GM18517 (cell line): ENCODE measurements around the gene PIPOX.

Experiments used
- ATAC-seq: cut with Tn5 transposase; IDR thresholded peaks from one replicate; pipeline ENCODE4 v1.9.1; 2021; ENCODE audit warnings: mild to moderate bottlenecking, moderate library complexity; ENCODE audit not compliant: unreplicated experiment

Gene PIPOX

DNA sequence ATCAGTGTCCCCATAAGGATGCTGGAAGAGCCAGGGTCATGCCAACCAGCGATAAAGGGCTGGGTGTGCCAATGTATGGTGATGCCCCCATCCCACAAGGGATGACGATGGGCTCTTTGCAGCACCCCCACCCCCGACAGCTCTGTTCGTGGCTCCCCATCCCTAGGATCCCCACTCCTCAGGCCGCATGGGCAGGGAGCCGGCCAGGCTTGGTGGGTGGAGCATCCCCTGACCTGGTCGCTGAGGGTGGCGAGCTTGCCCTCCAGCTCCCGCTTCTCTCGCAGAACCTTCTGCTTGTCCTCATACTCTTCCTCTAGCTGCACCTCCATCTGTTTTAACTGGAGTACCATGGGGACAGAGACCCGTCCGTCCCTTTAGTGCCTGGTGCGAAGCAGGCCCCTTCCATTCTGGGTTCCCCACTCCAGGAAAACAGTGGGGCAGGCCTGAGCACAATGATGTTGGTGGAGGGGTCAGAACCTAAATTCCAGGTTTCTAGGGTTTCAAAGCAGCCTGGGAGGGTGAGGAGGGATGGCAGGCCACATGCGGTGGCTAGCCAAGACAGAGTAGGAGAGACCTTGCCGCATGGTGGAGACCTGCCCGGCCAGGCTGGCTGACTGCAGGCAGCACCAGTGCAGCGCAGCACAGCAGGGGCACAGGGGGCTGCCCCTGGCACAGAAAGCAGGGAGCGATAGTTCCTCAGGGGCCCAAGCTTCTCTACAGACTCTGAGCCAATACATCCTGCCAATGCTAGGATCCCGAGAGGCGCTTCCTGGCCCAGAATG is 50.3 kb downstream of the PIPOX start:
- ATAC-seq = no peak

DNA sequence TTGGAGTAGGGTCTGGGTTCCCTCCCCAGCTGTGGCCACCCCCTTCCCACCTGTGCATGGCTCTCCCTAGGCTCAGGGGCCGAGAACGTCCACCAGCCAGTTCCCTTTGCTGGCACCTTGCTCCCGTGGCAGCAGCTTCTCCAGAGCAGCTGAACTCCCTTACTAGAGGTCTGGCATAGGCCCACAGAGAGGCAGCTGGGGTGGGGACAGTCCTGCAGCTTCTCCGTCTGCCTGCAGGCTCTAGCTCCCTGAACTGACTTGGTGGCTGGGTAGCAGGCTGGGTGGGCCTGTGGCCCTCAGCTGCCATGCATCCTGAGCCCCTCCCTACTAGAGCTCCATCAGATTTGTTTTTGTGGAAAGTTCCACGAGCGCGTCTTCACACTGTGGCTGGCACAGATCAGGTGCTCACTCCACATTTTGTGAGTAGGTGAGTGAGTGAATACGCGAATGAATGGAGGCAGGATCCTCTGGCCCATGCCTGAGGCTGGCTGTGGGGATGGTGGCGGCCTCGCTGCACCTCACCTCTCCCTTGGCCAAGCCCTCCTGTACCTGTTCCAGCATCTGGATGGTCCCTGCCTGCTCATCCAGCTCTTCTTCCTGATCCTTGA is 51.3 kb downstream of the PIPOX start:
- ATAC-seq = no peak

DNA sequence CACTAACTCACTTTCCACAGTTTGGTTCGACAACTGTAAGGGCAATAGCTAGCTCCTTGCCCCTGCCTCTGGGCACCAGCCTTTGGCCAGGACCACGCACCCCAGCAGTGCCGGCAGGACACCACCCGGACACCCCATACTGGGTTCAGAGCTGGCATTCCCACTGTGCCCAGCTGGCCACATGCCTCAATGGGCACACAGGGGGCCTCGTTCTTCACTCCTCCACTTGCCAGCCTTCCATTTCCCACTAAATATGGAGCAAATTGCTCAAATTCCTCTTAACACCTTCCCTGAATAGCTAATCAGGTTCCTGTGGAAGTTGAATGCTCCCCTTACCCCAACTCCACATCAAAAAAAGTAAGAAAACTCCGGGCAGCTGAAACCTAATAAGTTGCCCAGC is 52.5 kb downstream of the PIPOX start:
- ATAC-seq = no peak

DNA sequence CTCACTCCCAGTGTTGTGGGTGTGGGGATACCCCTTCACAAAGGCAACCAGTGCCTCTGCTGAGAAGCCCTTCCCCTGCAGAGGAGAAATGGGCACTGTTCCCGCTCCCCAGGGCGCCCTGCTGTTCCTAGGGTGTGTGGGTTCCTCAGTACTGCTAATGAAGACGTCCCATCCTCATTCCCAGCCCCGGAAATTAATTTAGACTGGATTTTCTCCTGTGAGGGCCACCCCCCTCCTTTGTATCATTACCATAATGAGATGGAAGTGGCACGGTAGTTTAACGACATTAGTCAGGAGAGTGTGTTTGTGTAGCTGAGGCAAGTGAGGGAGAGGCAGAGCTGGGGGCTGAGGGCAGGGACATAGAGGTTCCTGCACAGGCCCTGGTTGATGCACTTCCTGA is 53.2 kb downstream of the PIPOX start:
- ATAC-seq = no peak

DNA sequence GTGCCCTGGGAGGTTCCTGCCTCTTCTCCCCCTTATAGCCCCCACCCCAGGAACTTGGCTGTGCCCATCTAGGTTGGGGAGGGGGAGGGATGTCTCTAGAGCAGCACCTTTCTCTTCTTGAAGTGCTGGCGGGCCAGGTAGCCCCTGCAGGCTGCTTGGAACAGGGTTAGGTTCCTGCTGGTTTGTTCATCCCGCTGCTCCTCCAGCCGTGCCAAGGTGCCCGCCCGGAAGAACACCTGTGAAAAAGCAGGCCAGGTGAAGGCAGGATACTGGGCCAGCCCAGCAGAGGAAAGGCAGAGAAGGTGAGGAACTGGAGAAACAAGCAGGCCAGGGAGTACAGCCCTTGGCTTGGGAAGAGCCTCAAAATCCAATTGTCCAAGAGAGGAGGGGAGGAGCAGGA is 56.6 kb downstream of the PIPOX start:
- ATAC-seq = no peak

- ATAC-seq = no peak
These were observed 57.4 kb downstream of the PIPOX start for GRCh38 chr17:29100296-29100695.

DNA sequence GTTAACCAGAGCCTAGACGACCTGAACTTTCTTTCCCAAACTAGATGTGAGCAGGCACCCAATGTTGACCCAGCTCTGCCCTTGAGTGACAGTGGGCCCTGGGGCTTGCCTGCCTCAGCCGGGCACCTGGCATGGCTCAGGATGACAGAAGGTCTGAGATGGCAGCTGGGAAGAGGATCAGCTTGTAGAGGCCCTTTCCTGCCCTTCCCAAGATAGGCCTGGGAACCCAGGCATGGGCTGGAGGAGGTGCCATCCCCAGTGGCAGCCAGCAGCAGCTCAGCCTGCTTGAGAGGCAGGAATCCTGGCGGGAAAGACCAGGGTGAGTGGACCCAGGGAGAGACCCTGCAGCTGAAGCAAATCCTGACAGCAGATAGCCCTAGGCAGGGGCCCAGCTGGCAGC is 59.1 kb downstream of the PIPOX start:
- ATAC-seq = no peak

GRCh38 chr17:29102741-29103181 is 59.8 kb downstream of the PIPOX start:
- ATAC-seq = no peak

- ATAC-seq = no peak
These were observed 60.4 kb downstream of the PIPOX start for GRCh38 chr17:29103341-29103740.
